Inflammatory macrophage treated with lipopolysaccharide for 4 hours (primary cell): ENCODE data around the gene CSRP1.
"Not testable (repeated sequence)": the region's sequence is repeated elsewhere in the genome, so short reads cannot be mapped to it uniquely, and the experiment has no call there.

Source experiments
- DNase-seq: peaks from one replicate; pipeline ENCODE4 v3.0.0-alpha.2; 2020

CSRP1 gene

DNA sequence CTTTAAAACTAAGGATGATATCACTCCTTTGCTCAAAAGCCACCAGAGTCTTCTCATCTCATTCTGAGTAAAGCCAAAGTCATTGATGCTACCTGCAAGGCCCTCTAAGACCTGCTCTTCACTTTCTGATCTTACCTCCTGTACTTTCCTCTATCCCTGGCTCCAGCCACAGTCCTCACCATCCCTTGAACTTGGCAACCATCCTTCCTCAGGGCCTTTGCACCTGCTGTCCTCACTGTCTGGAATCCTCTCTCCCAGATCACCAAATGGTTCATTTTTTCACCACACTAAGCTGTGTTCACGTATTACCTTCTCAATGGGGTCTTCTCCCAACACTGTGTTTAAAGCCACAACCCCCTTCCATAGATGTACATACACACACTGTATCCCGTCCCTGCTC lies 33.6 kb downstream of the CSRP1 start:
- DNase-seq: no peak

GRCh38 chr1:201472321-201472720 lies 34.6 kb downstream of the CSRP1 start:
- not testable (repeated sequence) for DNase-seq

- DNase-seq: no peak
These were observed 35.2 kb downstream of the CSRP1 start for GRCh38 chr1:201471772-201472171.

- no peak for DNase-seq
These were observed 36.3 kb downstream of the CSRP1 start for GRCh38 chr1:201470581-201470980.

DNA sequence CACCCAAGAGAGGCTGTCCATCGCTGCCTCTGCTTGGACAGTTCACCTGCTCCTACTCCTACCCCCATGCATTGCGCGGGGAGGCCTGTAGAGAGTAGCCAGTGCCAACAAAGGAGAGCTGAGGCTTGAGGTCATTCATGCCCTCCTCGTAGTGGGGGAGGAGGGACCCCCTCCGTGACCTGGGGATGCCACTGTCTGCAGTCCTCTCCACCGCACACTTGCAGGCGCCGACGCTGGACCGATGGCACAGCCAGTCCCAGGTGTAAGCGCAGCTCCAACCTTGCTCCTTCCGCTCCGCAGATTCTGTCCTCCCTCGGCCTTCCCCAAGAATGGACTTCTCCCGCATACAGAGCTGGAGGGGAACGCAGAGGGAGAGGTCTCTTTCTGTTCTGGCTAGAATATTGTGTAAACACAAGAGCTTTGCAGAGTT lies 37.3 kb downstream of the CSRP1 start:
- DNase-seq: no peak

DNA sequence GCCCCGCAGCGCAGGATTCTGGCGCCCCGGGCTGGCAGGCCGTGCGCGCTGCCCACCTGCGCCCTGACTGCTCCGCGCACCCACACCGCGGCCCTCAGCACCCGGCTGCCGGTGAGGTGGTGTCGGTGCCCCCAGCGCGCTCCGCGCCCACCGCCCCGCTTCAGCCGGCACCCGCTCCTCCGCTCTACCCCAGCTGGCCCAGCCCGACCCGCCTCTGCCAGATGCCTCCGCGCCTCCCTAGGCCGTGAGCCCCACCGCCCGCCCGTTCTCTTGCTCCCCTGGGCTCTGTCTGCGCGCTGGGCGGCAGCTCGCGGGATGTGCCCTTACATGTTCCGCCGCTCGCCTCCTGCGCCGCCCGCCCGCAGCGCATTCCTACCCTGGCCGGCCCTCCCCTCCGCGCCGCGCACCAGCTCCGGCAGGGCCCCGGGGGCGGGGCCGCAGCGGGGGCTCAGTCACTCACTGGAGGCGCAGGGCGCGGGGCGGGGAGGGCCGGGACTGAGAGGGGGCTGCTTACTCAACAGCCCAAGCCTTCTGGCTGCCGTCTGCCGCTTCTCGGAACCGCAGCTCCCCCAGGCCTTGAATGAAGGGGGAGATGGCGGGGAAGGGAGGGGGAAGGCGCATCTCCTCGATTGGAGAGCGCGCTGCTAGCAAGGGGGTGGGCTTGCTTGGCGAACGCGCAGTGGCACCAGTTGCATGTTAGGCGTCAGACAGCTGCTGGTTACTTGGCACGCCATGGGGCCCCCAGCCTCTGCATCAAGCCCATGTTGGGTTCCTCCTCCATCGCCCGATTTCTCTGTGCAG lies 37.9 kb downstream of the CSRP1 start, which contains the start of gene PHLDA3:
Gene PHLDA3, minus strand, starts transcription at position 345 of the 801 bp plus-strand sequence. CDS start 402 bp downstream, outside the sequence.
- peak; percentile 60 for DNase-seq

- peak; percentile 66 for DNase-seq
These were observed 38.5 kb downstream of the CSRP1 start for GRCh38 chr1:201468501-201468843.

- peak; percentile 69 for DNase-seq
These were observed 40.4 kb downstream of the CSRP1 start for GRCh38 chr1:201466492-201466891.

GRCh38 chr1:201465698-201466290 lies 41.1 kb downstream of the CSRP1 start:
- no peak for DNase-seq

DNA sequence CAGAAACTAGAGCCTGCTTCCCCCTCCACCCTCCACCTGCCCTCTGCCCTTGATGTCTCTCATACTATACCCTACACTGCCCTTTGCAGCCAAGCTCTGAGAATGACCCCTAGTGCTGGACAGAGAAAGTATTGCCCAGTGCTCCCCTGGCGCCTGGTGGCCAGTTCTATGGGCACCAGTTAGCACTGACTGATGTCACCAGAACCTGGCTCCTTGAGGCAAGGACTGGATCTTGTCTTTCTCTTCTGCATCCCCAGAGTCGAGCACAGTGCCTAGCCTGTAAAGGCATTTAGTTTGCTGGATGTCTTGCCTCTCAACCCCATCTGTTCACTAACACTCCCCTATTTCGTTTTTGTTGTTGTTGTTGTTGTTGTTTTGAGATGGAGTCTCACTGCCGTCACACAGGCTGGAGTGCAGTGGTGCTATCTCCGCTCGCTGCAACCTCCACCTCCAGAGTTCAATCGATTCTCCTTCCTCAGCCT lies 43.8 kb downstream of the CSRP1 start:
- no peak for DNase-seq

- DNase-seq: peak; percentile 88
These were observed 45.1 kb downstream of the CSRP1 start for GRCh38 chr1:201461645-201462441.

DNA sequence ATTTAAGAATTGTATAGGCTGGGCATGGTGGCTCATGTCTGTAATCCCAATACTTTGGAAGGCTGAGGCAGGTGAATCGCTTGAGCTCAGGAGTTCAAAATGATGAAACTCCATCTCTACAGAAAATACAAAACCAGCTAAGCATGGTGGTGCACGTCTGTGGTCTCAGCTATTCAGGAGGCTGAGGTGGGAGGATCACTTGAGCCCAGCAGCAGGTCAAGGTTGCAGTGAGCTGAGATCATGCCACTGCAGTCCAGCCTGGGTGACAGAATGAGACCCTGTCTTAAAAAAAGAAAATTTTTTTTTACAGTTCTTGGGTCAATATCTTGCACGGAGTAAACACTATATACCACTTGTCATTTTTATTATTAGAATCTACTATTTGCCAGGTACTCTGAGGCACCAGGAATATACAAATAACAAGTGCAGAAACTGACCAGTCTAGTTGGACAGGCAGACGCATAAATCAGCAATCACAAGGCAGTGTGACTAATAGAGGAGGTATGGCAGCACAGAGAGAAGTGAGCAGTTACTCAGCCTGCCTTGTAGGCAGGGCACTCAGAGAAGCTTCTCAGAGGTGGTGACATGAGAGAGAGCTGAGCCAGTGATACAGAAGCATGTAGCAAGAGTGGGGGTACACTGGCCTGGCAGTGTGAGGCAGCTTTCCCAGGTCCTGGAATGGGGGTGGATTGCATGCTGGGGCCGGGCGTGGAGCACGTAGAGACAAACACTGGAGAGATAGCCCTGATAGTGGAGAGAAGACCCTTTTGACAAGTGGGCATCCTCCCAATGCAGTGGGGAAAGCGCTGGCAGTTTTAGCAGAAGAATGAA lies 45.9 kb downstream of the CSRP1 start:
- DNase-seq: peak; percentile 92

DNA sequence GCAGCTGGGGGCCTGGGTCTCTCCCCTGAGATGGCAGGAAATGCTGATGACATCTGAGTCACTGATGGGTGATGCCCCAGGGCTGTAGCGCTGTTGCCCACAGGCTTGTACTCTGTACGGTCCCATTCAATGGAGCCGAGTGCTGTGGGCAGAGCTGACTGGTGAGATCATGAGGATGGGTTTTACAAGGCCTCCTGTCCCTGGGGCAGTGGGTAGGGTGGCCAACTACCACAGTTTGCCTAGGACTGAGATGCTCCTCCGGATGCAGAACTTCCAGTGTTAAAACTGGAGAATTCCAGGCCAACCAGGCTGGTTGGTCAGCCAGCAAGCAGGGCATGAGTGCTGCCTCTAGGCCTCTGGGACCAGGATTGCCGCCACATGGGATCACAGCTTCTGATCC lies 47.1 kb downstream of the CSRP1 start:
- DNase-seq: no peak

DNA sequence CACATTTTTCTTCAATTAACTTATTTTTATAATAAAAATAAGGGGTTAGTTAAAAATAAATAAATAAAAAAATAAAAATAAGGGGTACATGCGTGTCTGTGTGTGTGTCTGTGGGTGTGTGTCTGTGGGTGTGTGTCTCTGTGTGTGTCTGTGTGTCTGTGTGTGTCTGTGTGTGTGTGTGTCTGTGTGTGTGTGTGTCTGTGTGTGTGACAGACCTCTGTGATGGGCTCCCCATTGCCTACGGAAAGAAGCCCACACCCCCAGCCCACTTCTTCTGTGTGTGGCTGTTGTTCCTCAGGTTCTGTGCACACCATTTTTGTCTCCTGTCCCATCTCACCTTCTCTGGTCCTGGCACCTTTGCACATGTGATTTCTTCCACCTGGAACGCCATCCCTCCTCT lies 47.9 kb downstream of the CSRP1 start:
- no peak for DNase-seq

DNA sequence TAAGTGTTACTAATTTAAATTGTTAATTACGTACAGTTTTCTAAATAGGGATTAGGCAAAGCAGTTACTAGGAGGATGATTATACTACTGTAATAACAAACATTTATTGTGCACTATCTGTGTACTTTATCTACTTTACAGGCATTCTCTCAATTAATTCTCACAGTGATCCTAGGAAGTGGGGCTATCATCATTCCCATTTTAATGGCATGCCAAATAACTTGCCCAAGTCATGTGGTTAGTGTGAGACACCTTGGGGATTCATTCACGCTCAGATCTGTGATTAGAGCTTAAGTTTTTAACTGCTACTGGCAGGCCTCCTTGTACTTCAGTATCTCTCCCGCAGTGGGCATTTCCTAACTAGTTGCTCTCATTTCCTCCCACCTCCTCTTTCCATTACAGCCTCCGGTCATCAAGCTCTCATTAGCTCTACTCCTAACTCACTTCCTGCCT lies 49.4 kb downstream of the CSRP1 start:
- peak; percentile 69 for DNase-seq

DNA sequence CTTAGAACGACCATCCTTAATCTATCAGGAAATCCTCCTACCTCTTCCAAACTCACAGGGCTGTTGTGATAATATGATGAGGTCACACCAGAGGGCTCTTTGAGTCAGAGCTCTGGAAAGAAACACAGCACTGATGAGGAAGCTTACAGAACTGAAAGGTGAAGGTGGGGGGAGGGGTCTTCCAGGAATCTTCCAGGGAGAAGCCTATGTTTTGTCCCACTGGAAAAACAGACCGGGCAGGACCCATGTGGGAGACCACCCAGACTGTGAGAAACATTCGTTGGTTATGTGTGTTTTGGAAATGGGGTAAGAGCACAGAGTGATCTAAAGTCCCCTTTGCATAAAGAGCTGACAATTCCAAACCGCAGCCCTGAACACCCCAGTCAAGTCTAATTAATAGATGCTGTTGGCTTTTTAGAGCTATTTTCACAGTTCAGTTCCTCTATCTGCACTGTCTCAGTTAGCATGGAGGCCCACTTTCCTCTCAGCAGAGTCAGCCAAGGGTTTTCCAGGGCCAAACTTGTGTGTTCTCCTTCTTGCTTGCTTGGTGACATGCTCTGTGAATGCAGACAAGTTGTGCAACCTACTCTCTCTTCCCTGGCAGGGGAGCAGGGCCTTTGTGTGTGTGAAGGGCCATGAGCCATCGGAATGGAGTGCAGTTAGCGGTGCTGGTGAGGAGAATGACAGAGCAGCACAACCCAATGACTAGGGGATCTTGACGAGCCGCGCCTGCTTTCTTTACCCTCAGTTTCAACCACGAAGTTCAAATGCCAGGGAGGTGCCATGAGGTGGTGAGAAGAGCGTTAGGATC lies 50.2 kb downstream of the CSRP1 start:
- peak; percentile 89 for DNase-seq

- DNase-seq: no peak
These were observed 51.8 kb downstream of the CSRP1 start for GRCh38 chr1:201455098-201455497.

DNA sequence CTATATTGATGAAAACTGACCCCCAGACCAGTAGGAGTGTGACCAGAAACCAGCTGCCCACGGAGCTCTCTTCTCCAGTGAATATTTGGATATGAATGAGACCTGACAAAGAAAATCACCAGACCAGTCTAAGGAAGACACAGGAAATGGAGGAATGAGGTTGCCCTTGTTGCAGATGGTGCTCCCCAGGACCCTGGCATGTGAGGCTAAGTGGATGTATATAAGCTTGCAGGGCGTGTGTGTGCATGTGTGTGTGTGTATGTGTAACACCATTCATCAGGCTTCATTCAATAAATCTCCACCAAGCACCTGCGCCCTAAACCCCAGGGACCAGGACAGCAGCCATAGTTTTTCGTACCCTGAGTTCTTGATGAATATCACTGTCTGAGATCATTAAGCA lies 52.3 kb downstream of the CSRP1 start:
- DNase-seq: no peak

GRCh38 chr1:201452866-201453265 lies 54.1 kb downstream of the CSRP1 start:
- peak; percentile 42 for DNase-seq

DNA sequence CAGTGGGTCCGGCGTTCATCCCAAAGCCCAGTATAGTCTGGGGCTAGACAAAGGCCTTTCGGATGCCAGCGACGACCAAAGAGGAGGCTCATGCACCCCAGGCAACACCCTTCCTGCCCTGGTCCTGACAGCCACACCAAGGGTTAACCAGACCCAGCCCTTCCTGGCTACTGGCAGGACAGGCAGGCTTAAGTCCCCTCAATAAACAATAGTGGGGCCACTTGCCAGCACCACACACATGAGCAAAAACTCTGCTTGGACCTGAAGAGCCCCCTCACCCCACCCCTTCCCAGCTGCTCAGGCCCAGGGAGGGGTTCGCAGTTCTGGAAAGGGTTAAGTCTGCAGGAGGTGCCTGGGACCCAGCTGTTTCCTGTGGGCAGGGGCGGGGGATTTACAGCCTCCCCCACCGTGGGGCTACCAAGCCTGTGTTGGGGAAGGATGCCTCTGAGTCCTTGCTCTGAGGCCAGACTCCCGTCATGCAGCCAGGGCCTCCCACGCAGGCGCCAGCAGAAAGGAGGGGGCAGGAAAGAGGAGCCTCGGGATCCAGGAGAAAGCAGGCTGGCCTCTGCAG lies 56.1 kb downstream of the CSRP1 start:
- peak; percentile 86 for DNase-seq

- no peak for DNase-seq
These were observed 57.9 kb downstream of the CSRP1 start for GRCh38 chr1:201448990-201449389.
